HG02759 (cell line): ENCODE data around the gene WDR35.

ENCODE experiments used
- ATAC-seq: cut with Tn5 transposase; IDR thresholded peaks from one replicate; pipeline ENCODE4 v1.9.1; 2021; ENCODE audit warnings: mild to moderate bottlenecking, moderate library complexity; ENCODE audit not compliant: unreplicated experiment

WDR35 gene

DNA sequence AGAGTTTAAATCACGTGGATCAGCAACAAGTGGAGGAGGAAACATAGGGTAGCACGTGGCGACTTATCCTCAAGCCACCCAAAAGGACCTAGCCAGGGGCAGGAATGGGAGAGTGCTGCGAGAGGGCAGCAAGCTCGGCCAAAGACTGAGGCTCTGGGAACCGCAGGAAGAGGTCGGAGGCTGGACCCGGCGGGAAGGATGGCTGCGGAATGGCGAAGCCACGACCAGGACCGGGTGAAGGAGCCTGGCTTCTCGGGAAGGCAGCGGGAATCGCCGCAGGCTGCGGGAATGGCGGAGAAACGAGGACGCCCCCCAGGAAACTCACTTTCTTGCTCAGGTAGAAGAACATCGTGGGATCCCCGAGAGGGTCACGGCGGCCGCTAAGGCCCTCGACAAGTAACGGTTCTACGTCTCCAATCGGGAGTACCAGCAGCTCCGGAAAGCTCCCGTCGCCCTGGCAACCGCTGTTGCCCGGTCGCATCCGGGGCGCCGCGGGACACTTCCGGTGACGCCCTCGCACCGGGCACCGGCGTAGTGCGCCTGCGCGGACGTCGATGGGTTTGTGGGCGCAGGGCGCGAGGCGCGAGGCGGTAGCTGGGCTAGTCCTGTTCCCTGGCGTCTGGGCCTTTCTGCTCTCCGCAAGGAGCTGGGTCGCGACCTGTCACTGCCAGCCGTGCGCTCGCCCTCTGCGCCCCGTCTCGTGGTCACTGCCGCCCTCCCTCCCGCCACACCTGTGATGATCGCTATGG, at the start of gene WDR35:
Gene WDR35, minus strand, starts transcription at position 439 of the 749 bp plus-strand sequence. Its CDS starts 90 bp downstream, at position 349.
- peak; percentile 98 for ATAC-seq

DNA sequence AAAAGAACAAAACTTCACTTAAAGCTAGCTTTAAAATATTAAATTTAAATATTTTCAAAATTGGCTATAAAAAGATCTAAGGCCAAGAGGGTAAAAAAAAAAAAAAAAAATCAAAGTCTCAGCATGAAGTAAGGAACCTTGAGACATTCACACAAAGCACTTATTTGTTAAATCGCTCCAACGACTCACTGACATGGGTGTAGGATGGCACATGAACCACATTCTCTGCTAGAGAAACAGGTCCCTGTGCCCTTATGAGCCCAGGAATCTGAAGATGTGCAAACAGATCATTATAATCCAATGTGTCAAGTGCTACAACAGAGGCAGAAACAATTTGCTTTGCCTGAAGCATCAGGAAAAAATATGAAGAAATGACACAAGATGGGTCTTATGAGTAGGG, 47.8 kb upstream of the WDR35 start:
- no peak for ATAC-seq

- ATAC-seq: peak; percentile 65
Measured at GRCh38 chr2:20035955-20036666, 46.2 kb upstream of the WDR35 start.

DNA sequence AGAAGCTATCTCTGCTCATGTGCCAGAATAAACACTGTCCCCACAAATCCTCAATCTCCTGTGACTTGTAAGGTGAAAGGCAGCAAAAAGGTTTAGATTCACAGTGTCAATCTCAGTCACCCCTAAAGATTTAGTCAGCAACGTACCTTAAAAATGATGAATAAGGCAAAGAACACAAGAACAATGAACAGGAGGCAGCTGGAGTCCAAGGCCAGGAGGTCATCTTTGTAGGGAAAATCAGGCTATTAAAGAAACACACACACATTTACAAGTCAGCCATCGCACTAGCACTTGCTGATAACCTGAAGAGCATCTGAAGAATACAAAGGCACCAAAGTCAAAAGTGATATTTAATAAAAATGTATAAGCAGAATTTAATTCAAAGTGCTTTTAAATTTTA, 44.9 kb upstream of the WDR35 start:
- no peak for ATAC-seq

DNA sequence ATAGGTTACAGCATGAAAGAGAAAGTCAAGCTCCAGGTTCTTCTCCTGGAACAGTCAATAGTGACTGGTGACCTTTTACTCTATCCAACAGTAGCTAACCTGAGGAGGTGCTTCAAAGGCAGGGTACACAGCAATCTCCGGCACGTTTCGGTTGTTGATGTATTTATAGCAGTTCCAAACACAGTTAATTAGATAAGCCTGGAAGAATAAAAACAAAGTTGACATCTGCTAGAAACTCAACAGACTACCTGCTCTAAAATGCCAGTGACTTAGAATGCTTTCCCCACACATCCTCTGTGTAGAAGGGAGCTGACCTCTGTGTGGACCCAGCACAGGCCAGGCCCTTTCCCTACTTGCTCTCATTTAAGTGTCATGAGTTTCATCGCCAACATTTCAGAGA, 44.3 kb upstream of the WDR35 start:
- ATAC-seq: no peak

DNA sequence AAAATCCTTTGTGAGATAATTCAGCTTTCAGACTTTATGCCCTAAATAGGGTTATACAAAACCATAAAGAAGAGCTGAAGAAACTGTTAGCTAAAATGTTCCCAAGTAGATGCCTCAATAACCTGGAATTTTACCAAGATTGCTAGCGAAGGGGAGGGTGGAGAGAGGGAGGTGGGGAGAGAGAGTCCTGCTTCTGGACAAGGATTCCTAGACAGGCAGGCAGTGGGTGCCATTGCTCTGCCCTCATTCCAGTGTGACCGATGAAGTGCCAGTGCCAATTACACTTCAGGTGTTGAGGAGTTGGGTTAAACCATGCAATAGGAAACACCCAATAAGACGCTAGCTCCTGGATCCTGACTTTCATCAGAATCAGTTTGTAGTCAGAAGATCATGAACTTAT, 43.4 kb upstream of the WDR35 start:
- ATAC-seq: no peak

DNA sequence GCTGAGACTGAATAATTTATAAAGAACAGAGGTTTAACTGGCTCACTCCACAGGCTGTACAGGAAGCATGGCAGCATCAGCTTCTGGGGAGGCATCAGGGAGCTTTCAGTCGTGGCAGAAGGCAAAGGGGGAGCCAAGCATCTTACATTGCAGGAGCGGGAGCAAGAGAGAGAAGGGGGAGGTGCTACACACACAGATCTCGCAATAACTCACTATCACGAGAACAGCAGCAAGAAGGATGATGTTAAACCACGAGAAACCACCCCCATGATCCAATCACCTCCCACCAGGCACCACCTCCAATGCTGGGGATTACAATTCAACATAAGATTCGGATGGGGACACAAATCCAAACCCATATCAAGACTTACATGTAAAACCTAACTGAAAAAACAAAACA, 40.3 kb upstream of the WDR35 start:
- ATAC-seq: no peak

DNA sequence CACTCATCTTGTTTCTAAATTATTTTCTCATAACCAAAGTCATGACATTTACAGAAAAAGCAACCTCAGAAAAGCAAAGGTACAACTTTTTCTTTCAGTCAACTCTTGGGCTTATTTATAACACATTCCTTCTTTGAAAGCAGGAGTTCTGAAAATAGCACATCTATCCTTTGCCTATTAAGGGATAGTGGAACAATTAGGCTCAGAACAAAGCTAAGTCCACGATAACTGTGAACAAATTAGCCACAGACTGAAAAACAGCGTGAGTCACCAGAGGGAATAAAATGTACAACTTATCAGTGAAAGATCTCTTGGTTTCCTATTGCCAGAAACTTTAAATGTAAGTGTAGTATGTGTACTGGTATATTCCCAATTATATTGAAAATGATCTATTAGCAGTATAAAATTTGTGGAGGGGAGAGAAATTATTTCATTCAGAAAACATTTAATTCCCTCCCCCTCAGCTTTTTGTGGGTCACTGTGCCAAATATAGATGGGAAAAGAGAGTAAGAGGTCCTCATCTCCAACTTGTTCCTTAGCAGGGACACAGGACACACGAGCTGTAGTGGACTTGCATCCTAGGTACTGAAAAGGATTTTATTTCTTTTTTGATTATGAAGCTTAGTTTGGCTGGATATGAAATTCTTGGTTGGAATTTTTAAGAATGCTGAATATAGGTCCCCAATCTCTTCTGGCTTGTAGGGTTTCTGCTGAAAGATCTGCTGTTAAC, 38.0 kb upstream of the WDR35 start:
- ATAC-seq: no peak

GRCh38 chr2:20027260-20027677, 37.4 kb upstream of the WDR35 start:
- no peak for ATAC-seq

- ATAC-seq: no peak
Measured at GRCh38 chr2:20025065-20025786, 35.3 kb upstream of the WDR35 start.

DNA sequence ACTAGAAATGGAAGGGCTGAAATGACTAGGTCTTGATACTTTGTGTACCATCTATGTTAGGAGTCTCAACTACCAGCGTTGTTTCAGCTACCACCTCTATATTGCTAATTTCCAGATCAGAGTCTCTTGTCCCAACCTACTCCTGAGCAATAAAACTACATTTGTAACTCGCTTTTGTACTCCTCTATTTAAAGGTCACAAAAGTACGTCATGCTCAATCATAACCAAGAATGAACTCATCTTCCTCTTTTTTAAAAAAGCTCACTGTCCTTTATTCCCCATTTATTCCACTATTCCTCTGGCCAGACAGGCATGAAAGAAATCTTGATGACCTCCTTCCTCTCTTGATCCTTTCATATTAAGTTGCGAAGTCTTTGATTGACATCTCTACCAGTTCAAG, 33.8 kb upstream of the WDR35 start:
- ATAC-seq: no peak

- no peak for ATAC-seq
Measured at GRCh38 chr2:20021405-20022009, 31.6 kb upstream of the WDR35 start.

GRCh38 chr2:20019747-20020146, 29.8 kb upstream of the WDR35 start:
- no peak for ATAC-seq

- ATAC-seq: no peak
Measured at GRCh38 chr2:20018601-20019152, 28.8 kb upstream of the WDR35 start.

DNA sequence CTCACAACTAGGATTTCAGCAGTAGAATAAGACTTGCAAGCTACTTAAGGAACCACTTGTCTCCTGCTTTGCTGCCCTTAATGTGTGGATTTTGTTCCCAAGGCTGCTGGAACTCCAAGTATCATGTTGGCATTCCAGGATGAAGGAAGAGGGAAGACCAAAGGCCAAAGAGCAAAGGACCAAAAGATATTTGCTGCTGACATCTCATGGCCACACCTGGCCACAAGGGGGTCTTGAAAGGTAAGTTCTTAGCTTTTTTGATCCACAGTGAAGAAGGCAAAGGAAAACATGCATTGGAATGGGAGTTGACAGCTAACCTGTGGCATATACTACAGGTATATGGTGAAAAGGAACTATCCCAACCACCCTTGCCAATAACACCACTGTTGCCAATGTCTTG, 26.4 kb upstream of the WDR35 start:
- ATAC-seq: no peak

- ATAC-seq: no peak
Measured at GRCh38 chr2:20015482-20016083, 25.7 kb upstream of the WDR35 start.

DNA sequence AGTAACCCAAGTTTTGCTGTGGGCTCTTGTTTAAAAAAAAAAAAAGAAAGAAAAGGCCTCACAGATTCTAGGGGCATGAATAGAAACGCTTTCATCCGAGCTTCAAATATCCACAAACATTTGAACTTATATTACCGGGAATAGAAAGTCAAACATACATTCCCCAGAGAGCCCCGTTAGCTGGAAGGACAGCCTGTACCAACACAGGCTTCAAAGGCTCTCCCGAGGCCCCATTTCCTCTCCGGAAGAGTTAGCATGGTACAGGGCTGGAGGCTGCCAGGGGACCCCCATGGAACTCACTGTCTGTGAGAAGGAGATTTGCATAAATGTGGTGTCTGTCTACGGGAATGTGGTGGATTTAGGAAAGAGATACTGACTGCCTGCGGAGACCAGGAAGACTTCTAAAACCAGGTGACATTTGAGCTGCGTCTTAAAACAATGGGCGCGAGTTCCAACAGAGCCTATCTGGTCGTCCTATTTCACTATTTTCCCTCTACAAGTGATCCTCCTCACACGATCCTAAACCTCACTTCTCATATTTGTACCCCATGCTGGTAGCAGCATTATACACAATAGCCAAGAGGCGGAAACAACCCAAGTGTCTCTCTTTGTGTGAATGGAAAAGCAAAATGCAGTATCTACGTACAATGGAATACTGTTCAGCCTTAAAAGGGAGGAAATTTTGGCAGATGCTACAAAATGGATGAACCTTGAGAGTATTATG, 23.4 kb upstream of the WDR35 start:
- ATAC-seq: no peak

DNA sequence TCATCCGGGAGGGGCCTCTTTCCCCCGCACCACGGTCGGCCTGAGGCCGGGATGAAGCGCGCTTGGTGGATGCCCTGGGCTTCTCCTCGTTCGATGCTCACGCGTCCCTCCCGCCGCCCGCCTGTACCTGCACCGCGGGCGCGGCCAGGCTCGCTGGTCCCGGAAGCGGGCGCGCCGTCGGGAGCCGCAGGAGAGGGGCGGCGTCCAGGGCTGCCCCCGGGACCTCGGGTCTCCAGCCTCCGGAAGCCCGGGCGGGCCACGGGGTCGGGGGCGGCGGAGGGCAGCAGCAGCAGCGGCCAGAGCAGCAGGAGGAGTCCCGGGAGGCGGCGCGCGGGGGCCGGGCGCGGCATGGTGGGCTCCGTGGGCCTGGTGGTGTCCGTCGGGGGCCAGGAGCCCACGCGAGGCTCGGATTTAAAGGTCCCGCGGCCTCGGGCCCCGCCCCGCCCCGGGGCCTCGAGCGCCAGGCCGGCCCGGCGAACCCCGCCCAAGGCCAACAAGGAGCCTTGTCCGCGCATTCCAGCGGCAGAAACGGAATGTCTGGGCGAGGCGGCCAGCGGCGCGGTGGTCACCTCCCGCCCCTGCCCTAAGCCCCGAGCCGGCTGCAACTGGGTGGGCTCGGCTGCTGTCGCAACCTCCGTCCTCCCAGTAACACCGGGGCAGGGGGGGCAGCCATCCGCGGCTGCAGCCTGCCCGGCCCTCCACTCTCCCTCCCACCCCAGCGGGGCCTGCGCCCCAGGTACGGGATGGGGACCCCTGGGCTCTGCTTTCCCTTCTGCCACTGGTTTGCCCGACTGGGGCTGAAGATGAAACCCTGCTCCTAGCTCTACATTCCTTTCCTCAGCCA, 22.6 kb upstream of the WDR35 start, which contains the start of gene MATN3:
Gene MATN3, minus strand, starts transcription at position 387 of the 844 bp plus-strand sequence. Its CDS starts 37 bp downstream, at position 350.
- ATAC-seq: peak; percentile 50

DNA sequence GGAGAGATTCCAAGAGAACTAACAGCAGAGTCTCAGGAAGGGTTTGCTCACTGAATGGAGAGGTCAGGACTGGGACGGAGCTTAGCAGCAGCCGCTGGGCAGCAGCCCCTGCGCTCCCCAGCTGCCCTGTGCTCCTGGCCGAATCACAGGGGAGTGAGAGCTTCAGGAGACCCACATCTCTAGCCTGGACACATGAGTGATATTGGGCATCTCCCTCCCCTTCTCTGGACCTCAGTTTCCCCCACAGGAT, 22.1 kb upstream of the WDR35 start:
- no peak for ATAC-seq
